ENCODE results near the gene GP2.
"Not testable (repeated sequence)": the region's sequence is repeated elsewhere in the genome, so short reads cannot be mapped to it uniquely, and the experiment has no call there.

GP2 gene

GRCh38 chr16:20325005-20325404 lies 2.3 kb downstream of the GP2 start:
- no peak for DNase-seq (ENCODE audit: low read depth in 2 of 2)

- no peak for DNase-seq (ENCODE audit: low read depth in 2 of 2)
Measured at GRCh38 chr16:20323591-20324117, 3.7 kb downstream of the GP2 start.

- no peak for DNase-seq (ENCODE audit: low read depth in 2 of 2)
Measured at GRCh38 chr16:20322696-20323095, 4.6 kb downstream of the GP2 start.

- no peak for DNase-seq (ENCODE audit: low read depth in 2 of 2)
Measured at GRCh38 chr16:20321671-20322070, 5.6 kb downstream of the GP2 start.

GRCh38 chr16:20321051-20321450 lies 6.3 kb downstream of the GP2 start:
- DNase-seq (ENCODE audit: low read depth in 2 of 2): not testable (repeated sequence)

GRCh38 chr16:20320592-20320991 lies 6.7 kb downstream of the GP2 start:
- DNase-seq (ENCODE audit: low read depth in 2 of 2): no peak

GRCh38 chr16:20320178-20320577 lies 7.1 kb downstream of the GP2 start:
- DNase-seq (ENCODE audit: low read depth in 2 of 2): no peak

- DNase-seq (ENCODE audit: low read depth in 2 of 2): no peak
Measured at GRCh38 chr16:20319406-20319805, 7.9 kb downstream of the GP2 start.

- no peak for DNase-seq (ENCODE audit: low read depth in 2 of 2)
Measured at GRCh38 chr16:20318437-20318836, 8.9 kb downstream of the GP2 start.

- DNase-seq (ENCODE audit: low read depth in 2 of 2): no peak
Measured at GRCh38 chr16:20318006-20318405, 9.3 kb downstream of the GP2 start.

- DNase-seq (ENCODE audit: low read depth in 2 of 2): no peak
Measured at GRCh38 chr16:20317117-20317516, 10.2 kb downstream of the GP2 start.

- DNase-seq (ENCODE audit: low read depth in 2 of 2): no peak
Measured at GRCh38 chr16:20316715-20317114, 10.6 kb downstream of the GP2 start.

GRCh38 chr16:20315764-20316163 lies 11.5 kb downstream of the GP2 start:
- DNase-seq (ENCODE audit: low read depth in 2 of 2): no peak

GRCh38 chr16:20314575-20314974 lies 12.7 kb downstream of the GP2 start:
- DNase-seq (ENCODE audit: low read depth in 2 of 2): no peak

GRCh38 chr16:20313741-20314140 lies 13.6 kb downstream of the GP2 start:
- DNase-seq (ENCODE audit: low read depth in 2 of 2): no peak

GRCh38 chr16:20312536-20313095 lies 14.7 kb downstream of the GP2 start:
- not testable (repeated sequence) for DNase-seq (ENCODE audit: low read depth in 2 of 2)

GRCh38 chr16:20311548-20311947 lies 15.8 kb downstream of the GP2 start:
- DNase-seq (ENCODE audit: low read depth in 2 of 2): no peak

GRCh38 chr16:20310421-20311395 lies 16.6 kb downstream of the GP2 start:
- no peak for DNase-seq (ENCODE audit: low read depth in 2 of 2)

- no peak for DNase-seq (ENCODE audit: low read depth in 2 of 2)
Measured at GRCh38 chr16:20309786-20310185, 17.5 kb downstream of the GP2 start.

GRCh38 chr16:20308801-20309590 lies 18.3 kb downstream of the GP2 start:
- DNase-seq (ENCODE audit: low read depth in 2 of 2): no peak

GRCh38 chr16:20308266-20308665 lies 19.0 kb downstream of the GP2 start:
- no peak for DNase-seq (ENCODE audit: low read depth in 2 of 2)

- DNase-seq (ENCODE audit: low read depth in 2 of 2): no peak
Measured at GRCh38 chr16:20307791-20308190, 19.5 kb downstream of the GP2 start.

Data from activated CD8-positive, alpha-beta memory T cell treated with anti-CD3 and anti-CD28 coated beads for 4 hours (primary cell).